Adrenal gland (tissue), 12 donors: ENCODE data around the gene GSK3B. TPM values are rescaled to one million over a fixed set of nuclear protein-coding genes. Genes with fewer than 3 reads are reported as not detected.
"Not testable (repeated sequence)": the region's sequence is repeated elsewhere in the genome, so short reads cannot be mapped to it uniquely, and the experiment has no call there.

Experiments
- DNase-seq, 7 donors: peaks; one replicate each; pipeline ENCODE4 v3.0.0-alpha.2; 2019 to 2020
- H3K27ac ChIP-seq, 5 donors: fragments of 200-600 bp; sonication (generic) in 4 of 5; 1 replicate in 3 of 5; 2 replicates in 2 of 5; pipeline versions ENCODE4 v1.5.1 to v1.8.0; 2016 to 2020; ENCODE audit warnings: mild to moderate bottlenecking in 1 of 5
- H3K27me3 ChIP-seq: fragments of 200-600 bp; 2 replicates; pipeline ENCODE4 v1.8.0; 2021
- H3K36me3 ChIP-seq, 2 donors: fragments of 200-600 bp; replicated peaks in 1 of 2; 1 replicate in 1 of 2; 2 replicates in 1 of 2; pipeline versions ENCODE4 v1.5.1 to v1.8.0; 2018 to 2022
- H3K4me1 ChIP-seq, 2 donors: fragments of 200-600 bp; replicated peaks in 1 of 2; 1 replicate in 1 of 2; 2 replicates in 1 of 2; pipeline versions ENCODE4 v1.5.1 to v1.8.0; 2018 to 2021
- H3K4me3 ChIP-seq, 4 donors: fragments of 200-600 bp; sonication (generic) in 3 of 4; one replicate each; pipeline ENCODE4 v1.5.1; 2016 to 2018
- H3K9me3 ChIP-seq, 3 donors: fragments of 200-600 bp; sonication (generic) in 1 of 3; replicated peaks in 1 of 3; 1 replicate in 2 of 3; 2 replicates in 1 of 3; pipeline versions ENCODE4 v1.5.1 to v1.8.0; 2016 to 2021
- CTCF ChIP-seq, 6 experiments: fragments of 450-650 bp in 4 of 6; fragments of 200-600 bp in 2 of 6; sonication (generic) in 1 of 6; IDR thresholded peaks; 1 replicate in 5 of 6; 2 replicates in 1 of 6; pipeline versions ENCODE4 v1.5.1 to v1.8.0; 2016 to 2021; ENCODE audit warnings: antibody characterized with exemption in 6 of 6, mild to moderate bottlenecking in 2 of 6, moderate library complexity in 1 of 6
- POLR2A ChIP-seq, 2 donors: fragments of 450-650 bp; IDR thresholded peaks; one replicate each; pipeline ENCODE4 v1.6.1; 2017; ENCODE audit warnings: antibody characterized with exemption in 2 of 2, mild to moderate bottlenecking in 2 of 2, moderate library complexity in 1 of 2
- WGBS, 4 donors: extraction: QIAGEN DNeasy Blood & Tissue Kit in 2 of 4; methylation state at CpG; one replicate each; pipeline versions ENCODE4 v1.1.5 to v1.1.7; 2013 to 2017; 5-methylcytosine and 5-hydroxymethylcytosine counted together
- intact Hi-C, 2 donors: fragments of 100-400 bp; cut with DNase I; formaldehyde crosslinking; loops; one replicate each; pipeline versions ENCODE4 v1.14.1 to v1.15.0; 2022 to 2023
- polyA plus RNA-seq, 3 donors: library from polyadenylated mRNA; stranded (reverse); fragments of 200-250 nt in 2 of 3; fragments of 350-450 nt in 1 of 3; fragmentation: Illumina TruSeq in 1 of 3; extraction: RNeasy Lipid Tissue Mini Kit (QIAGEN cat#74804) in 1 of 3; gene quantifications; one replicate each; pipeline ENCODE4 v1.2.3, GENCODE V29; 2013 to 2014
- total RNA-seq, 9 donors: library from RNA; depleted of rRNA in 4 of 9; stranded (reverse); fragments of >200 nt in 4 of 9; fragments of 120-200 nt in 1 of 9; fragmentation: NEBNext Ultra II Directional in 1 of 9; extraction: Animal tissue kit (Norgen Biotek cat#: 25700) in 1 of 9; gene quantifications; one replicate each; pipeline versions ENCODE4 v1.1.0 to v1.2.4, GENCODE V29; 2013 to 2023
- donor health status: healthy with polysubstance abuse.
- donor health status: Bipolar disorder and iron deficiency.
- donor health status: DM: yes; HTN: yes; CAD: no.
- donor health status: DM: no; HTN: no; CAD: no.
- donor health status: DM: no; HTN: no; CAD: no.
- donor health status: DM: yes; HTN: yes; CAD: no.

The GSK3B gene
- total and polyA plus RNA-seq, 12 donors = 10.0 to 63.7 (median 44.8) TPM

DNA sequence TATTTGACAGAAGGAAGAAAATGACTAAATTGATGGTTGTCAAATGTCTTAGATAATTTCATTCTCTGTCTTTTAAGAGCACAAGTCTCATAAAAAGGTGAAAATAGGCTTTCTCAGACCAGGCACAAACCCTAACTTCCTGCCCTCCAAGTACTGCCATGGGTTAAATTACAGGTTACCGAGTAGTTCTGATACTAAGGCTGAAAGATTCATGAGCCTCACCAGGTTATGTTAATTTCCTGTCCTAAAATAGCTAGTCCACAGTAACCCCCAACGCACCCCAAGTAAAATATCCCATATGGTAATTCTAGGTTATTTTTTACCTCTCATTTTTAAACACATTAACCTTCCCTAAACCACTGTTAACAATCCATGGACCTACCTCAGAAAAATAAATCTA is 42.0 kb downstream of the GSK3B start:
- Histone ChIP-seq H3K27me3 (no peaks in the 10 kb centered on the region), H3K36me3 (no peaks in the 10 kb centered on the region), H3K4me3 (no peak overlapping the region), H3K9me3 (no peaks in the 10 kb centered on the region), H3K27ac (no peak overlapping the region), H3K4me1 (peaks cover 25 to 48% of the 10 kb centered on the region in 2 donors)
- intact Hi-C loops = no loop called here
- TF ChIP-seq CTCF (IDR thresholded peaks at IDR 0.05) = no peak
- no peak for TF ChIP-seq POLR2A (IDR thresholded peaks at IDR 0.05)
- 39 to 52% (median 50%) methylated on average over 2 of the region's 2 CpGs for WGBS, 4 donors
- no peak for DNase-seq

- H3K27ac ChIP-seq, H3K27me3 ChIP-seq, H3K36me3 ChIP-seq, intact Hi-C loops, H3K9me3 ChIP-seq, H3K4me3 ChIP-seq: not testable (repeated sequence)
- peaks cover 25 to 48% of the 10 kb centered on the region in 2 donors for H3K4me1 ChIP-seq
- 48 to 61% (median 55%) methylated on average over 5 of the region's 5 CpGs for WGBS, 4 donors
- DNase-seq = peak in 2 of 7 donors; percentile 21 to 29
Observed at GRCh38 chr3:120051570-120051969, 42.7 kb downstream of the GSK3B start.

DNA sequence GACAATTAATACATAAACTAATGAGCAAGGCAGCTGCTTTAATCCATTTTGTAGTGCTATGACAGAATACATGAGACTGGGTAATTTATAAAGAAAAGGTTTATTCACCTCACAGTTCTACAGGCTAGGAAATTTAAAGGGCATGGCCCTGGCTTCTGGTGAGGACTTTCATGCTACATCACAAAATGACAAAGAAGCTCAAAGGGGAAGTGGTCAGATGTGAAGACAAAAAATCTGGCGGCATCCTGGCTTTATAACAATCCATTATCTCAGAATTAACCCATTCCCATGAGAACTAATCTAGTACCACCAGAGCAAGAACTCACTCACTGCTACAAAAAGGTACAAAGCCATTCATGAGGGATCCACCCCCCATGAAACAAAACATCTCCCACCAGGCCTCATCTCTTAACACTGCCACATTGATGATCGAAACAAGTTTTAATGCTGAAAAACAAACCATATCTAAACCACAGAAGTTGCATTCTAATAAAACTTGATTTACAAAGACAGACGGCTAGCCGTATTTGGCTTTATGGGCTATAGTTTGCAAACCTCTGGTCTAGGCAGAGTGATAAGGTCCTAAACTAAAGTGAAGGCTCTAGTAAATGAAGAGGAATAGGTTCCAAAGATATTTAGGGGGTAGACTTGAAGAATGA is 44.2 kb downstream of the GSK3B start:
- Histone ChIP-seq H3K27ac (no peak overlapping the region), H3K27me3 (no peaks in the 10 kb centered on the region), H3K4me3 (no peak overlapping the region), H3K36me3 (no peaks in the 10 kb centered on the region), H3K9me3 (peaks cover 0 to 2% (median 0%) of the 10 kb centered on the region in 3 donors), H3K4me1 (peaks cover 25 to 48% of the 10 kb centered on the region in 2 donors)
- intact Hi-C loops = no loop called here
- TF ChIP-seq POLR2A (IDR thresholded peaks at IDR 0.05) (no peak), CTCF (IDR thresholded peaks at IDR 0.05) (no peak)
- no peak for DNase-seq
- WGBS, 4 donors = 85 to 90% (median 88%) methylated on average over 4 of the region's 4 CpGs

DNA sequence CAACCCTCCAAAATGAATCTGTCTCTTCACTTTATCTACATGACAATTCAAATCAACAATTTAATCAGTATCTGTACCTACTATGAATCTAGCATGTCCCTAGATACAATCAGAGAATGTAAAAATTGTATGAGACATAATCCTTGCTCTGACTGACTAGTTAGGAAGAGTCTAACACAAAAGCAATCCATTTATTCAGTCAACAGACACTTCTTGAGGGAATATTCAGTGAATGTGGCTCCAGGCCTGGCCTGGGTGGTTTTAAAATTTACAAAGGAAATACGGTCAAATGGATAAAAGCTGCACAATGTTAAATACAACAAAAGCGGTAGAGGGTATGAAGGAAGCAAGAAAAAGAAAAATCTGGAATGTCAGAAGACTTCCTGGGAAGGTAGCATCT is 45.2 kb downstream of the GSK3B start:
- H3K36me3 ChIP-seq = no peaks in the 10 kb centered on the region
- H3K27me3 ChIP-seq = no peaks in the 10 kb centered on the region
- peaks cover 25 to 44% of the 10 kb centered on the region in 2 donors for H3K4me1 ChIP-seq
- H3K9me3 ChIP-seq = peaks cover 0 to 4% (median 0%) of the 10 kb centered on the region in 3 donors
- 34 to 86% (median 76%) methylated on average over 2 of the region's 2 CpGs for WGBS, 4 donors
- TF ChIP-seq POLR2A (IDR thresholded peaks at IDR 0.05) = no peak
- TF ChIP-seq CTCF (IDR thresholded peaks at IDR 0.05) = no peak
- no peak overlapping the region for H3K27ac ChIP-seq
- no peak for DNase-seq
- intact Hi-C loops = no loop called here
- H3K4me3 ChIP-seq = no peak overlapping the region
